ENCODE measurements around the gene VSX1.
A peak's percentile ranks its signal among the peaks of the same experiment; 100 is the strongest.

The VSX1 gene

GRCh38 chr20:25065625-25066338, 16.2 kb downstream of the VSX1 start:
- peak; percentile 69 for DNase-seq (ENCODE audit: low spot score)

GRCh38 chr20:25065072-25065624, 16.8 kb downstream of the VSX1 start:
- DNase-seq (ENCODE audit: low spot score) = no peak

- DNase-seq (ENCODE audit: low spot score) = no peak
These were observed 17.3 kb downstream of the VSX1 start for GRCh38 chr20:25064561-25065071.

- DNase-seq (ENCODE audit: low spot score) = no peak
These were observed 18.0 kb downstream of the VSX1 start for GRCh38 chr20:25063981-25064380.

GRCh38 chr20:25063546-25063945, 18.4 kb downstream of the VSX1 start:
- no peak for DNase-seq (ENCODE audit: low spot score)

- DNase-seq (ENCODE audit: low spot score) = no peak
These were observed 19.1 kb downstream of the VSX1 start for GRCh38 chr20:25062841-25063240.

- no peak for DNase-seq (ENCODE audit: low spot score)
These were observed 20.0 kb downstream of the VSX1 start for GRCh38 chr20:25061821-25062530.

- DNase-seq (ENCODE audit: low spot score) = no peak
These were observed 20.7 kb downstream of the VSX1 start for GRCh38 chr20:25061103-25061799.

GRCh38 chr20:25059866-25060465, 22.0 kb downstream of the VSX1 start:
- no peak for DNase-seq (ENCODE audit: low spot score)

GRCh38 chr20:25058847-25059810, 22.8 kb downstream of the VSX1 start:
- DNase-seq (ENCODE audit: low spot score) = no peak

- peak; percentile 60 for DNase-seq (ENCODE audit: low spot score)
These were observed 23.7 kb downstream of the VSX1 start, which contains the start of gene ACSS1 for GRCh38 chr20:25058051-25058846. ACSS1 (minus strand) TSS chr20:25058139; CDS start chr20:25058102, 37 bp downstream.

GRCh38 chr20:25057234-25058050, 24.5 kb downstream of the VSX1 start:
- peak; percentile 69 for DNase-seq (ENCODE audit: low spot score)

GRCh38 chr20:25056690-25057233, 25.2 kb downstream of the VSX1 start:
- DNase-seq (ENCODE audit: low spot score) = no peak

GRCh38 chr20:25055711-25056495, 26.0 kb downstream of the VSX1 start:
- DNase-seq (ENCODE audit: low spot score) = no peak

GRCh38 chr20:25054995-25055629, 26.8 kb downstream of the VSX1 start:
- DNase-seq (ENCODE audit: low spot score) = peak; percentile 65

GRCh38 chr20:25054096-25054820, 27.7 kb downstream of the VSX1 start:
- DNase-seq (ENCODE audit: low spot score) = no peak
